GM12874 (cell line): ENCODE measurements around the gene DRAP1.

ENCODE experiments used
- CTCF ChIP-seq: IDR thresholded peaks from 2 replicates; pipeline ENCODE4 v1.5.1; 2011; ENCODE audit warnings: low read depth, mild to moderate bottlenecking, control low read depth, low read length, moderate library complexity; ENCODE audit not compliant: insufficient read depth

DRAP1 gene

GRCh38 chr11:65883786-65884715 lies 35.2 kb upstream of the DRAP1 start:
- TF ChIP-seq CTCF, result no peak

GRCh38 chr11:65884716-65885092 lies 34.5 kb upstream of the DRAP1 start:
- TF ChIP-seq CTCF, result peak; percentile 99

GRCh38 chr11:65885231-65885630 lies 34.0 kb upstream of the DRAP1 start:
- TF ChIP-seq CTCF, result no peak

- no peak for TF ChIP-seq CTCF
Measured at GRCh38 chr11:65885808-65886536, 33.3 kb upstream of the DRAP1 start.

GRCh38 chr11:65886826-65887722 lies 32.2 kb upstream of the DRAP1 start:
- TF ChIP-seq CTCF, result no peak

- TF ChIP-seq CTCF, result no peak
Measured at GRCh38 chr11:65887723-65888162, 31.5 kb upstream of the DRAP1 start.

- TF ChIP-seq CTCF, result peak; percentile 91
Measured at GRCh38 chr11:65888163-65888814, 30.9 kb upstream of the DRAP1 start, which contains the start of gene FIBP. TSS of gene FIBP (minus strand) at chr11:65888471. CDS start at chr11:65888418, 53 bp downstream.
